GM03348 (cell line): ENCODE measurements around the gene OOSP4B.
"Not testable (repeated sequence)": the region's sequence is repeated elsewhere in the genome, so short reads cannot be mapped to it uniquely, and the experiment has no call there.

Experiments
- DNase-seq: peaks from one replicate; pipeline ENCODE4 v3.0.0; 2012; ENCODE audit warnings: low spot score

Gene OOSP4B

DNA sequence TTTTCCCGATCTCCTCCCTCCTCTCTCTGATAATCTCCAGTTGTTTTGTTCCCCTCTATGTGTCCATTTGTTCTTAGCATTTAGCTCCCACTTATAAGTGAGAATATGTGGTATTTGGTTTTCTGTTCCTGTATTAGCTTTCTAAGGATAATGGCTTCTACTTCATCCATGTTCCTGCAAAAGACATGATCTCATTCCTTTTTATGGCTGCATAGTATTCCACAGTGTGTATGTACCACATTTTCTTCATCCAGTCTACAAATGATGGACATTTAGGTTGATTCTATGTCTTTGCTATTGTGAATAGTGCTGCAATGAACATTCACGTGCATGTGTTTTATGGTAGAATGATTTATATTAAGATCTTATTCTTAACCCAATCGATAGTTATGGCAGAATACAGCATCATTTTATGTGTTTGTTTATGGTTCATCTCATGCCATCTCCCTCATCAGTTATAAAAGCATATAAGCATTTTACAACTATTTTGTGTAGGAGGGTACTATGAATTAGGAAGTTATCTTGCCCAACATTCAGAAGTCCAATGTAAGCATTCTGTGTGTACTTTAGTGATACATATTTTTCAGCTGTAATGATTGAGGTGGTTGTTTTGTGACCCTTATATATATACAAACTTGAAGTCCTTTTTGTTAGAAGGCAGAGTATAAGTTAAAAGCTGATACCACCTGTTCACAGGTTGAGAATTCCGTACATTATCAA, 42.7 kb downstream of the OOSP4B start:
- no peak for DNase-seq

- no peak for DNase-seq
Measured at GRCh38 chr11:60064111-60064510, 47.1 kb downstream of the OOSP4B start.

- DNase-seq, result no peak
Measured at GRCh38 chr11:60065801-60066200, 48.8 kb downstream of the OOSP4B start.

GRCh38 chr11:60069450-60069849, 52.5 kb downstream of the OOSP4B start:
- DNase-seq, result no peak

DNA sequence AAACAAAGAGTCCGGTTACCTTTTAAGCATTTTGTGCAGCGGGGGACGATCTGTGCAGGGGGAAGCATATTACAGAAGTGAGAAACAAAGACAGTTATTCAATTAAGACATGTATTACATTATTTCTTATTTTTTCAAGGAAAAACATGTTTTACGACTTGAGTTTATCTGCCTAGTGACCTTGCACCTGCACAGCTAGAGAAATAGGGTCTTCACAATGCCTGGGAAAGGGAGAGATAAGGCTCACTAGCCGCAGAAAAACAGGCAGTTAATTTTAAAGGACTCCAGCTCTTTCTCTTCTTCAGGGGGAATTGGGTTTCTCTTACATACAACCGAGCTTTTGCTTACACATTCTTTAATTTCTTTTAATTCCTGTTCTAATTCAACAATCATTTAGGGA, 54.7 kb downstream of the OOSP4B start:
- DNase-seq, result not testable (repeated sequence)

- no peak for DNase-seq
Measured at GRCh38 chr11:60077216-60077817, 60.3 kb downstream of the OOSP4B start.

DNA sequence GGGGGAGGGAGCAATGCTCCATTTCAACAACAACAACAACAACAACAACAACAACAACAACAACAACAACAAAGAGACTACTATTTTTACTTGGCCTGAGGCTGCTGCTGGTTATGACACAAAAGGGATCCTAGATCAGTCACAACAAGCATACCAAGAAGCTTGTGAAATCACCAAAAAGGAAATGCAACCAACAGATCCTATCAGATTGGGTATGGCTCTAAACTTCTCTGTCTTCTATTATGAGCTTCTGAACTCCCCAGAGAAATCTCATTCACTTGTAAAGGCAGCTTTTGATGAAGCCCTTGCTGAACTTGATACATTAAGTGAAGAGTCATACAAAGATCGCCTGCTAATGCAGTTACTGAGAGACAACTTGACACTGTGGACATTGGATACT, 61.0 kb downstream of the OOSP4B start:
- DNase-seq, result no peak

- no peak for DNase-seq
Measured at GRCh38 chr11:60078745-60079144, 61.8 kb downstream of the OOSP4B start.

- DNase-seq, result no peak
Measured at GRCh38 chr11:60080535-60080934, 63.6 kb downstream of the OOSP4B start.
